Tibial nerve (tissue), 4 donors: ENCODE data around the gene SELENOW.

Experiments used
- CTCF ChIP-seq, 5 experiments: fragments of 200-600 bp in 3 of 5; fragments of 450-650 bp in 2 of 5; sonication (generic) in 3 of 5; IDR thresholded peaks; one replicate each; pipeline ENCODE4 v1.5.1; 2016 to 2019; ENCODE audit warnings: antibody characterized with exemption in 5 of 5, mild to moderate bottlenecking in 3 of 5, moderate library complexity in 2 of 5
- EP300 ChIP-seq, 2 donors: sonication (generic); formaldehyde crosslinking; IDR thresholded peaks; one replicate each; pipeline ENCODE4 v1.6.1; 2017; ENCODE audit warnings: antibody characterized with exemption in 2 of 2, mild to moderate bottlenecking in 1 of 2
- POLR2A ChIP-seq, 2 donors: fragments of 450-650 bp; IDR thresholded peaks; one replicate each; pipeline ENCODE4 v1.6.1; 2017; ENCODE audit warnings: antibody characterized with exemption in 2 of 2, mild to moderate bottlenecking in 2 of 2, moderate library complexity in 2 of 2

GRCh38 chr19:47832723-47833122 lies 54.2 kb downstream of the SELENOW start:
- TF ChIP-seq EP300 (IDR thresholded peaks at IDR 0.05) = no peak
- TF ChIP-seq POLR2A (IDR thresholded peaks at IDR 0.05) = no peak
- no peak for TF ChIP-seq CTCF (IDR thresholded peaks at IDR 0.05)
